Measurements from ENCODE around the gene VWA3A.
"Not testable (repeated sequence)": the region's sequence is repeated elsewhere in the genome, so short reads cannot be mapped to it uniquely, and the experiment has no call there.

The VWA3A gene

DNA sequence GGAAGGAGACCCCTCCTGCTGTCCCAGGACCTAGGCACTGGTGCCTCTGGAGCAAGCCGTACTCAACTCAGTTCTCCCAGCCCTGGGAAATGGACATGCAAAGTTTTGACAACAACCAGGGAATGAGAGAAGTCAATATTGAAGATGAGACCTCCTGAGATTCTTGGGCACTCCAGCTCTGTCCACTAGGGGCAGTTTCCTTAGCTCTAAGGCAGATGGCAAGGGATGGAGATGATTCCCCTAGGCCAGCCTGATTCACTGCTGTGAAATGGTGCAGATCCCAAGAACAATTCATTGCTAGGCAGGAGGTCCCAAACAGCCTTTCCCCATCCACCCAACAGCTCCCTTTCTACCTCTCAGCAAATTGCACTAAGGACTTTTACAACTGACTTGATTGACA is 49.4 kb downstream of the VWA3A start:
- no peak for DNase-seq

DNA sequence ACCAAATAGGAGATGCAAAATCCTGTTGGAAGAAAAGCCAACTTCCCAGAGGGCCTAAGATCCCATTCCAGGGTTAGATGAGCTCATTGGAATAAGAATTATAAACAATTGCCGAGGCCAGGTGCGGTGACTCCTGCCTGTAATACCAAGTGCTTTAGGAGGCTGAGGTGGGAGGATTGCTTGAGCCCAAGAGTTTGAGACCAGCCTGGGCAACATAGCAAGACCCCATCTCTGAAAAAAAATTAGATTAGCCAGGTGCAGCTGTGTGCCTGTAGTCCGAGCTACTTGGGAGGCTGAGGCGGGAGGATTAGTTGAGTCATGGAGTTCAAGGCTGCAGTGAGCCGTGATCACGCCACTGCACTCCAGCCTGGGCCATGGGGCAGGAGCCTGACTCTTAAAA is 52.2 kb downstream of the VWA3A start:
- DNase-seq: no peak

GRCh38 chr16:22147853-22148252 is 55.5 kb downstream of the VWA3A start:
- DNase-seq: no peak

DNA sequence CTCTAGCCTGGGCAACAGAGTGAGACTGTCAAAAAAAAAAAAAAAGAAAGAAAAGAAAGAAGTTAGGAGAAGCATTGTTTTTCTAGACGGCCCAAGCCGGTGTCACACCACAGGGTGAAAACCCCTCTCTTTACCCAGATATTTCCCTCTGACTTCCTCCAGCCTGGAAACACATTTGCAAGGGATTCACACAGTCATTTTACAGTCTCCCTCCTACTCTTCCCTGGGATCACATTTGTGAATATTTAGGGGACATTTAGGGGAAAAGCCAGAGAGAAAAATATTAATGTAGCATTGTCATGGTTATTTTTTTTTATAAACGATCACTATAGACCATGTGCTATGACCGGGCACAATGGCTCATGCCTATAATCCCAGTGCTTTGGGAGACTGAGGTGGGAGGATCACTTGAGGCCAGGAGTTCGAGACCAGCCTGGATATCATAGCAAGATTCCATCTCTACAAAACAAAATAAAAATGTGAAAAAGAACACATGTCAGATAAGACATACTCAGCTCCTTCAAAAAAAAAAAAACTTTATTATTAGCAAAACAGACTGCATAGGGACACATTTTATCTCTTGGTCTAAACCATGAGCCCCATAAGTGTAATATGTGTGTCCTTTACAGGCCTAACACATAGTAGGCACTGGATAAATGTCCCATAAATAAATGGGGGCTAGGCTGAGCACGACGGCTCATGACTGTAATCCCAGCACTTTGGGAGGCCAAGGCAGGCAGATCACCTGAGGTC is 59.1 kb downstream of the VWA3A start:
- DNase-seq: no peak

- no peak for DNase-seq
Observed at GRCh38 chr16:22152316-22152715, 60.0 kb downstream of the VWA3A start.

- DNase-seq: not testable (repeated sequence)
Observed at GRCh38 chr16:22153078-22153477, 60.7 kb downstream of the VWA3A start.

DNA sequence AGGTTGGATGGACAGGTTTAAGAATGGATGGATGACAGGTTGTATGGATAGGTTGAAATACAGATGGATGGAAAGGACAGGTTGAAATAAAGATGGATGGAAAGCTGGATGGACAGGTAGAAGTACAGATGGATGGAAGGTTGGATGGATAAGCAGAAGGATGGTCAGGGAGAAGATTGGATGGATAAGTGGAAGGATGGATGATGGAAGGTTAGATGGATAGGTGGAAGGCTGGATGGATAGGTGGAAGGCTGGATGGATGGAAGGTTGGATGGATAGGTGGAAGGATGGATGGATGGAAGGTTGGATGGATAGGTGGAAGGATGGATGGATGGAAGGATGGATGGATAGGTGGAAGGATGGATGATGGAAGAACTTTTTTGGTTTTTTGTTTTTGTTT is 69.1 kb downstream of the VWA3A start:
- no peak for DNase-seq

- DNase-seq: no peak
Observed at GRCh38 chr16:22161999-22162655, 69.8 kb downstream of the VWA3A start, which contains the start of gene SDR42E2. Gene SDR42E2, plus strand, starts transcription at chr16:22162506. Its CDS starts 3,077 bp downstream, at chr16:22165583.

DNA sequence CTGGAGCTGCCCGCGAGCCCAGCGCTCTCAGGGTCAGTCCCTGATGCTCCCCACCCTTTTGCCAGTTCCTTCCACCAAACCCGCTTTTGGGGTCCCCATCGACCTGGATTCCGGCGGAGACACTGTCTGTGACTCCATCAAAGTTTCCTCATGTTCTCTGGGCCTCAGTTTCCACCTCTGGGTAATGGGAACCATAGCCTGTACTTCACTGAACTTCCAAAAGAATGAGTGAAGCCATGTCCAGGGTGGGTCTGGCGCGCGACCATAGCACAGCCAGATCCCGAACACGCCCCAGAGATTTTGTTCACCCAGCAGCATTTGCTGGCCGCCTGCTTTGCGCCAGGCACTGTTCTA is 70.3 kb downstream of the VWA3A start:
- DNase-seq: no peak

- DNase-seq: no peak
Observed at GRCh38 chr16:22163806-22164205, 71.5 kb downstream of the VWA3A start.

DNA sequence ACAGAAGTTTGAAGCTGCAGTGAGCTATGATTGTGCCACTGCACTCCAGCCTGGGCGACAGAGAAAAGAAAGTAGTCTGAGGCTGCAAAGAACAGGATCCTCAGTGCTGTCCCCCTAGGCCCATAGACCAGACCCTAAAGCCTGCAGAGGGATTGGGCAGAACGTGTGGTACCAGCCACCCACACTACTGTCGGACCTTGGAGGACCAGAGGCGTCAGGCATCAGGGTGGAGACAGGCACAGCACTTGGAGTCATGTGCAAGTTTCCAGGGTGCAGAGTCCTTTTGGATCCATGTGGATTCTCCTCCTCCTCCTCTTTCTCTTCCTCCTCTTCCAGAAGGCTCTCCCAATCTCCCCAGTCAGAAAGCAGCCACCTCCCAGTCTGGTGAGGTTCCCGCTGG is 72.1 kb downstream of the VWA3A start:
- DNase-seq: no peak

GRCh38 chr16:22165508-22166285 is 73.4 kb downstream of the VWA3A start:
- no peak for DNase-seq

DNA sequence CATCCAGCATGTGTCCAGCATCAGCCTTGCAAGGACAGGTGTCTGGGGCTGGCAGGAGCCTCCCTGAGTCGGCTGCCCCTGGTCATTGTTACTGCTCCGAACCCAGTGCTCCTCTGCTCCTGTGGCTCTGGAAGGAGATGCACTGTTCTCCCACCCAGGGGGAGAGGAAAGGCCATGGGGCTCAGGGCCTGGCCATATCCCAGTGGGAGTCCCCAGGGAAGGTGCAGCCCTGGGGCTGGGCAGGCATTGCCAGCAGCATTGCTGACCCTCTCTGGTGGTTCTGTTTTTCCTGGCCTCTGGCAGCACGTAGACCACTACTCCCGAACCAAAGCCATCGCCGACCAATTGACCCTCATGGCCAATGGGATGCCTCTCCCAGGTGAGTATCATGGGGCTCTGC is 79.6 kb downstream of the VWA3A start:
- no peak for DNase-seq

GRCh38 chr16:22172642-22173041 is 80.3 kb downstream of the VWA3A start:
- not testable (repeated sequence) for DNase-seq

- no peak for DNase-seq
Observed at GRCh38 chr16:22174642-22175041, 82.3 kb downstream of the VWA3A start.

DNA sequence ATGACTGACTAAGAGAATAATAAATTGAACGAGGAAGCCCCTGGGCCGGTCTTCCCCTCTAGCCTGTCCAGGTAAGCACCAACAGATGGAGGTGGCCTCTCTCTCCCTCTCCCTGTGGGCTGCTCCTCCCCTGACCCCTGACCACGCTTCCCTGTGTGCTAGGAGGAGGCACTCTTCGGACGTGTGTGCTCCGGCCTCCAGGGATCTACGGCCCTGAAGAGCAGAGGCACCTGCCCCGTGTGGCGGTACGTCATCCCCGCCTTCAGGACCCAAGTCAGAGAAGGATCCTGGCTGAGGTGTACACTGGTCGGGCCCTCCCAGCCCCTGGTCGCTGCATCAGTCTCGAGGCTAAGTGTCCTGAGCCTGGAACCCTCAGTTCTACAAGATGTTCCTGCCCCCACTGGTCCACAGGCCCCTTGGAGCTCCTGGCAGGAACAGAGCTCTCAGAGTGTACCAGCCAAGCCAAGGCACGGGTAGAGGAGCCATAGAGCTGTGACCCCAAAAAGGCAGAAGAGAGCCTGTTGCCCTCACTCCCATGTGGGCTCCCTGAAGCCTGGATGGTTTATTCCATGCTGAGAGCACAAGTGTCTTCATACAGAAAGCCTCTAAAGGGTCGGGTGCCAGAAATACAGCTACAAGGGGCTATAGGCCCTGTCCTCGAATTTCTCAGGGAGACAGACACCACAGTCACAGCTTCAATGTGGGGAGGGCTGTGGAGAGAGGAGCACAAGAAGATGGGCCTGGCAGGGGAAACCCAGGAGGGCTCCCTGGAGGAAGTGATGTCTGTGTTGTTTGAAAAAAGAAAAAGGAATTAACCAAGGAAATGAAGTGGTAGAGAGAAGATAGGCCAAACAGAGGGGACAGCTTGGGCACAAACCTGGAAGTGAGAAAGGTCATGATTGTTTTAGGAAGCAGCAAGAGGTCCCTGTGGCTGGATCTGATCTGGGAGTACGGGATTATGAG is 85.9 kb downstream of the VWA3A start:
- no peak for DNase-seq

DNA sequence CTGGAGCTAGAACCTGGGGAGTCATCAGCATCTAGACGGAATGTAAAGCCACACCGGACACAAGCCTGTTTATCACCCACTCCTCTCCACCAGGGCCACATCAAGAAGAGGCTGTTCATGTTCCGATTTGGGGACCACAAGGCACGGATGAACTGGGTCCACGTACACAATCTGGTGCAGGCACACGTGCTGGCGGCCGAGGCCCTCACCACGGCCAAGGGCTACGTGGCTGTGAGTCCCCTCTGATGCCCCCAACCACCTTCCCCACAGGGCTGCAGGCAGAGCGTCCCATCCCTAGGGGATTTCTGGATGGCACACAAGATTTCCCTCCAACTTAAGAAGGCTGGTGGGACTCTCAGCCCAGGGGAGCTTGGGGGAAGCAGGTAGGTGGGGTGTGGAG is 89.1 kb downstream of the VWA3A start:
- DNase-seq: no peak

GRCh38 chr16:22181843-22182242 is 89.5 kb downstream of the VWA3A start:
- no peak for DNase-seq

DNA sequence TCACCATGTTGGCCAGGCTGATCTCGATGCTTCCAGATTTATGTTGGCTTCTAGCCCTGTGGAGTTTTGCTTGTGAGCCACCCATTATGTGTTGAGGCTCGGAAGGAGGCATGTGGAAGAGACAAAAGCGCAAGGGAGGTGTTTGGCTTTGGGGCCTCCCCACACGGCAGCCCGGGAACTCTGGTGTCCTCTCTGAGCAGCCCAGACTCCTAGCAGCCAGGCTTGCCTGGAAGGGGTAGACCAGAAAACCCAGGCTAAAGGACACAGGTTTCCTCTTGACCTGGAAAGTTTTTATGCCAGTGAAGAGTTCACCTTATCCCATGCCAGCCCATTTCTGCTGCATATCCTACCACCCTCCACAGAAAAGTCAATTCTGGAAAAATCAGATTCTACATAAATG is 91.0 kb downstream of the VWA3A start:
- no peak for DNase-seq

DNA sequence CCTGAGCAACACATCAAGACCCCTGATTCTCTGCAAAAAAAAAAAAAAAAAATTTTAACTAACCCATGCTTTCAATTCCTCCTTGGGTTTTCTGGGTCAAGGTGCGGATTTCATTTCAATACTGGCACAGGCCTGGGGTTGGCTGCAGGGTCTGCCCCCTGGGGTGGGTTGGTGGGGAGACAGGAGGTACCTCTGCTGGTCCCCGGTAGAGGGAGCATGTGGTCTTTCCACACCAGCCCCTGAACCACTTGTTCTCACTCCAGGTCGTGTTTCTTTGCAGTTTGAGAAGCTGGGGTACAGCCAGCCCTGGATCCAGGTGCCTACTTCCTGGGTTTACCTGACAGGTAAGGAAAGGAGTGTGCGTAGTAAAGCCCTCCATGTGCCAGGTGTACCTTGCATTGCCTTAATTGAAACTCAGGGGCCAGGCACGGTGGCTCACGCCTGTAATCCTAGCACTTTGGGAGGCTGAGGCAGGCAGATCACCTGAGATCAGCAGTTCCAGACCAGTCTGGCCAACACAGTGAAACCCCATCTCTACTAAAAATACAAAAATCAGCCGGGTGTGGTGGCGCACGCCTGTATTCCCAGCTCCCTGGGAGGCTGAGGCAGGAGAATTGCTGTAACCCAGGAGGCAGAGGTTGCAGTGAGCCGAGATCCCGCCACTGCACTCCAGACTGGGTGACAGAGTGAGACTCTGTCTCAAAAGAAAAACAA is 91.7 kb downstream of the VWA3A start:
- DNase-seq: no peak

GRCh38 chr16:22184615-22184968 is 92.3 kb downstream of the VWA3A start:
- no peak for DNase-seq

GRCh38 chr16:22186517-22186916 is 94.2 kb downstream of the VWA3A start:
- DNase-seq: no peak

All from DMS153 (cell line).